VCaP (cell line): ENCODE measurements around the gene FGF5.
"Not testable (repeated sequence)": the region's sequence is repeated elsewhere in the genome, so short reads cannot be mapped to it uniquely, and the experiment has no call there.

Source experiments
- H3K27ac ChIP-seq: fragments of 450-650 bp; 2 replicates; pipeline ENCODE4 v1.5.1; 2017
- TF ChIP-seq, protein P1 (sequence below): fragments of 450-650 bp; conservative IDR thresholded peaks from 2 replicates; pipeline ENCODE4 v1.5.1; 2017; ENCODE audit warnings: mild to moderate bottlenecking, moderate library complexity

The FGF5 gene

DNA sequence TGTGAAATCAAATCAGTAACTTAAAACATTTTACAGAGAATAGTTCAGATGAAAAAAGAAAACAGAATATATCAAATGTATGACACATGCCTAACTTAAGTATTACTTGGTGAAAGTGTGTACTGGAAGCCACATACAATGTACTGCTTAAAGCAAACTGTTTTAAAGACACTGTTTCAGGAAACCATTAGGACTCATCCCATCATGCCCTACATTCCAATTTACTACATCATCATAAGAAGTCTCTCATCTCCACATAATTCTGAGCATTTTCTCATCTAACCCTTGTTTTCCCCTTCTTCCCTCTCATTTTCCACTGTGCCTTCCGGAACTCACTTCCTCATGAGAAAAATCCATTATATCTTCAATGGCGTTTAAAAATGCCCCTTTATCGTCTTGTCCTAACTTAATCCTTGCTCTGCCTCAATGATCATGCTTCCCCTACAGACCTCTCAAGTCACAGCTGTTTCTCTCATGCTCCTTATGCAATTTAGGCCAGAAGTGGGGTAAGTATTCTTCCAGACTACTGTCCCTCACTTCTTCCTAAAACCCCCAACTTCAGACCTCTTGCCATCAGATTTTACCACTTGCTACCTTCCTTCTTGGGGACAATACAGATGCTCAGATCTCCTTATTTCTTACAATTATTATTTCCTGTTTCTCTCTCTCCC, 26.8 kb upstream of the FGF5 start:
- TF ChIP-seq, protein P1, sequence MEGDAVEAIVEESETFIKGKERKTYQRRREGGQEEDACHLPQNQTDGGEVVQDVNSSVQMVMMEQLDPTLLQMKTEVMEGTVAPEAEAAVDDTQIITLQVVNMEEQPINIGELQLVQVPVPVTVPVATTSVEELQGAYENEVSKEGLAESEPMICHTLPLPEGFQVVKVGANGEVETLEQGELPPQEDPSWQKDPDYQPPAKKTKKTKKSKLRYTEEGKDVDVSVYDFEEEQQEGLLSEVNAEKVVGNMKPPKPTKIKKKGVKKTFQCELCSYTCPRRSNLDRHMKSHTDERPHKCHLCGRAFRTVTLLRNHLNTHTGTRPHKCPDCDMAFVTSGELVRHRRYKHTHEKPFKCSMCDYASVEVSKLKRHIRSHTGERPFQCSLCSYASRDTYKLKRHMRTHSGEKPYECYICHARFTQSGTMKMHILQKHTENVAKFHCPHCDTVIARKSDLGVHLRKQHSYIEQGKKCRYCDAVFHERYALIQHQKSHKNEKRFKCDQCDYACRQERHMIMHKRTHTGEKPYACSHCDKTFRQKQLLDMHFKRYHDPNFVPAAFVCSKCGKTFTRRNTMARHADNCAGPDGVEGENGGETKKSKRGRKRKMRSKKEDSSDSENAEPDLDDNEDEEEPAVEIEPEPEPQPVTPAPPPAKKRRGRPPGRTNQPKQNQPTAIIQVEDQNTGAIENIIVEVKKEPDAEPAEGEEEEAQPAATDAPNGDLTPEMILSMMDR, result no peak

DNA sequence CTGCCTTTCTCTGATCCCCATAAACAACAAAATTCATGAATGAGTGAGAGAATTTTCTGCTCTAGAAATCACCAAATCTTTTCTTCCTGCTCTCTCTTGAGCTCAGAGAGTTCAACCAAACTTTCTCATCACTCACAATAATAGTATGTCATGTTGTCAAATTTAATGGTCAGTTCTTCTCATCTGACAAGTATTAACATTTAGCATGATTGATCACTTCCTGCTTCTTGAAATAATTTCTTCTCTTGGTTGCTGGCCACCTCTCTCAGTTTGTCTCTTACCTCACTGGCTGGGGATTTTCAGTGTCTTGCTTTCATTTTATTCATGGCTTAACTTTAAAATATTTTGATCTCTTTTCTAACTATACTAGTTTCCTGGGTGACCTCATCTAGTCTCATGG, 25.5 kb upstream of the FGF5 start:
- TF ChIP-seq, protein P1, result no peak
- H3K27ac ChIP-seq, result no peak overlapping the region

More for the DNA sequence above, 26.8 kb upstream of the FGF5 start:
- H3K27ac ChIP-seq, result no peak overlapping the region

GRCh38 chr4:80243274-80244018, 23.0 kb upstream of the FGF5 start:
- TF ChIP-seq, protein P1, result no peak
- H3K27ac ChIP-seq, result no peak overlapping the region

DNA sequence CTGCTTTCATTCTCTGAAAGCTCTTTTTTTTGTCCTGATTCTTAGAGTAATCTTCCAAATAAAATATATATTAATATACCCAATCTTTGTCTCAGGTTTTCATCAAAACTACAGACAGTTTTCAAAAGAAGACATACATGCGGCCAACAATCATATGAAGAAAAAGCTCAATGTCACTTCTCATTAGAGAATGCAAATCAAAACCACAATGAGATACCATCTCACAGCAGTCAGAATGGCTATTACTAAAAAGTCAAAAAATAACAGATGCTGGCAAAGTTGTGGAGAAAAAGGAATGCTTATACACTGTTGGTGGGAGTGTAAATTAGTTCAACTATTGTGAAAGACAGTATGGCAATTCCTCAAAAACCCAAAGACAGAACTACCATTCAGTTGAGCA, 19.0 kb upstream of the FGF5 start:
- not testable (repeated sequence) for H3K27ac ChIP-seq

- H3K27ac ChIP-seq, result no peak overlapping the region
- TF ChIP-seq, protein P1, result no peak
These were observed 17.3 kb upstream of the FGF5 start for GRCh38 chr4:80249144-80249543.

DNA sequence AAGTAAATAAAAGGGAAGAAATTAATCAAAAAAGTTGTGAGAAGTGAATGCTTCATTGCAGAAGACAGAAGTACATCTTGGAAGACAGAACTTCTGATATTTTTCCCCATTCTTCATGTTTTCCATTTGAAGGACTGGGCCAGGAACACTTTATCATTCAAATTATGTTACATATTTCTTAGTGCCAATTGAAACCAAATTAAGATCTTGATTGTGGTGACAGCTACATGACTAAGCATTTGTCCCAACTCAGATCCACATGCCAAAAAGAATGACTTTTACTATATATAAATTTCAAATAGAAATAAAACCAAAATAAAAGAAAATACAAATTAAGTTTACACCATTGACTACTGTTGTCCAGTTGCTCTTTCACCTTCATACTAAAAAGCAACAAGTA, 14.0 kb upstream of the FGF5 start:
- TF ChIP-seq, protein P1, result no peak
- no peak overlapping the region for H3K27ac ChIP-seq

DNA sequence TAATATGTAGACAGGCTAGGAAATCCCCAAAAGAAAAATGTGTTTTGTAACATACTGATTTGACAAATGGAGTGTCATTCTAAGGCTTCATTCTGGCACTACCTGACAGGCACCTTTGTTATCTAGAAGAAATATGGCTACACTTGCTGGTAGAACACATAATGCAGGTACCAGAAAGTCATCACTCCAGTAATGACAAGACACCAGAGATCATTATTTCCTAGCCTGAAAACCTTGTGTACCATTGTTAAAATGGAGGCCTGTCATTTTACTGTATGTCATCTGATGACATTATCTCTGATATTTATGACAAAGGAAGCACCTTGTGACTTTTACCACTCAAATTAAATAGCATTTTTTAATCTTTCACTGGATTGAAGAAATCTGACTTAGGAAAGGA, 13.5 kb upstream of the FGF5 start:
- TF ChIP-seq, protein P1, result no peak
- no peak overlapping the region for H3K27ac ChIP-seq

- no peak overlapping the region for H3K27ac ChIP-seq
- TF ChIP-seq, protein P1, result no peak
These were observed 13.0 kb upstream of the FGF5 start for GRCh38 chr4:80253510-80253909.
